GM12878 (cell line): Measurements from ENCODE around the gene MGARP. TPM values are rescaled to one million over a fixed set of nuclear protein-coding genes. Genes with fewer than 3 reads are reported as not detected.

Experiments used
- ATAC-seq: fragments of 200-7000 bp; cut with Tn5 transposase; 3 replicates; pipeline ENCODE4 v1.9.1; 2020; ENCODE audit warnings: mild to moderate bottlenecking, moderate library complexity
- BruUV-seq: library from RNA; stranded (reverse); fragments of 400-500 nt; replicated peaks from 2 replicates; lab custom pipeline; 2021; lab: Mats Ljungman, UMichigan
- CTCF ChIA-PET: fragments of 300-600 bp; sonication (Branson Sonifier 250); formaldehyde crosslinking; extraction: SDS; loops from one replicate; lab custom pipeline; 2021; ENCODE audit warnings: inconsistent platforms; lab: Yijun Ruan, JAX
- POLR2A ChIA-PET: fragments of 350-600 bp; formaldehyde crosslinking; extraction: SDS; loops from one replicate; lab custom pipeline; 2021; ENCODE audit warnings: inconsistent platforms; lab: Charles Lee
- RAD21 ChIA-PET: fragments of 300-600 bp; sonication (Branson Sonifier 250); formaldehyde crosslinking; loops from one replicate; lab custom pipeline; 2023; ENCODE audit warnings: antibody characterized with exemption; ENCODE audit not compliant: unreplicated experiment; lab: Charles Lee
- SMC1A ChIA-PET: fragments of 300-600 bp; sonication (Branson Sonifier 250); formaldehyde crosslinking; loops from one replicate; lab custom pipeline; 2023; ENCODE audit not compliant: unreplicated experiment, uncharacterized antibody; lab: Charles Lee
- DNase-seq: peaks from one replicate; pipeline ENCODE4 v3.0.0-alpha.2; 2011; ENCODE audit warnings: low read depth, low spot score
- FAIRE-seq: peaks from 3 replicates; lab custom pipeline; 2011; peaks lifted over from hg19 to GRCh38; lab: Jason Lieb, UNC
- H2AFZ ChIP-seq: 2 replicates; pipeline ENCODE4 v1.6.0; 2011; ENCODE audit warnings: low read depth, low read length, control low read depth; ENCODE audit not compliant: control insufficient read depth
- H3K27ac ChIP-seq: 2 replicates; pipeline ENCODE4 v1.5.1; 2011; ENCODE audit warnings: control low read depth; ENCODE audit not compliant: control insufficient read depth, insufficient read depth
- H3K27me3 ChIP-seq, 2 experiments: replicated peaks in 1 of 2; 2 replicates each; pipeline versions ENCODE4 v1.6.0 to v1.6.1; 2011; ENCODE audit warnings: low read length in 1 of 2; ENCODE audit not compliant: control insufficient read depth in 2 of 2, insufficient read depth in 2 of 2
- H3K36me3 ChIP-seq, 2 experiments: 2 replicates each; pipeline ENCODE4 v1.5.1; 2011; ENCODE audit warnings: low read length in 1 of 2; ENCODE audit not compliant: control insufficient read depth in 2 of 2, insufficient read depth in 2 of 2
- H3K4me1 ChIP-seq: 2 replicates; pipeline ENCODE4 v1.6.1; 2011; ENCODE audit warnings: mild to moderate bottlenecking, low read length, moderate library complexity, mixed read lengths; ENCODE audit not compliant: control insufficient read depth, insufficient read depth
- H3K4me2 ChIP-seq: 2 replicates; pipeline ENCODE4 v1.6.0; 2011; ENCODE audit warnings: control low read depth; ENCODE audit not compliant: control insufficient read depth, insufficient read depth
- H3K4me3 ChIP-seq: fragments of 200-600 bp; sonication (generic); 2 replicates; pipeline ENCODE4 v1.5.1; 2016
- H3K79me2 ChIP-seq: 2 replicates; pipeline ENCODE4 v1.6.0; 2011; ENCODE audit warnings: low read length; ENCODE audit not compliant: control insufficient read depth, insufficient read depth
- H3K9ac ChIP-seq: 2 replicates; pipeline ENCODE4 v1.8.0; 2011; ENCODE audit warnings: low read length, control low read depth, mixed read lengths; ENCODE audit not compliant: control insufficient read depth, insufficient read depth
- H3K9me3 ChIP-seq: replicated peaks from 3 replicates; pipeline ENCODE4 v1.5.1; 2011; ENCODE audit warnings: mild to moderate bottlenecking, low read length; ENCODE audit not compliant: control insufficient read depth, insufficient read depth
- H4K20me1 ChIP-seq: 2 replicates; pipeline ENCODE4 v1.6.0; 2011; ENCODE audit not compliant: control insufficient read depth, insufficient read depth
- BACH1 ChIP-seq: fragments of 450-650 bp; IDR thresholded peaks from 2 replicates; pipeline ENCODE4 v1.6.1; 2017; ENCODE audit warnings: mild to moderate bottlenecking, borderline replicate concordance
- EED ChIP-seq: sonication (generic); IDR thresholded peaks from 2 replicates; pipeline ENCODE4 v1.6.1; 2016; ENCODE audit warnings: antibody characterized with exemption, low read depth
- EZH2 ChIP-seq: IDR thresholded peaks from 2 replicates; pipeline ENCODE4 v1.6.1; 2012; ENCODE audit warnings: low read depth, mild to moderate bottlenecking, control low read depth, inconsistent platforms, low read length, borderline replicate concordance; ENCODE audit not compliant: control insufficient read depth
- HCFC1 ChIP-seq: fragments of 150-350 bp; IDR thresholded peaks from 2 replicates; pipeline ENCODE4 v1.6.1; 2014; ENCODE audit warnings: low read length
- KLF5 ChIP-seq: fragments of 450-650 bp; IDR thresholded peaks from 2 replicates; pipeline ENCODE4 v1.6.1; 2014; ENCODE audit warnings: mild to moderate bottlenecking; ENCODE audit not compliant: partially characterized antibody
- MXI1 ChIP-seq: fragments of 150-350 bp; IDR thresholded peaks from 2 replicates; pipeline ENCODE4 v1.6.1; 2011; ENCODE audit warnings: low read depth, mild to moderate bottlenecking, inconsistent platforms, low read length, improper control_type of control experiment
- SUPT20H ChIP-seq: IDR thresholded peaks from 2 replicates; pipeline ENCODE4 v1.6.1; 2011; ENCODE audit warnings: low read depth, mild to moderate bottlenecking, low read length, moderate library complexity, borderline replicate concordance; ENCODE audit not compliant: control insufficient read depth
- TAF1 ChIP-seq: IDR thresholded peaks from 2 replicates; pipeline ENCODE4 v1.6.1; 2011; ENCODE audit warnings: mild to moderate bottlenecking, low read depth, low read length, borderline replicate concordance
- ZBED1 ChIP-seq: IDR thresholded peaks from 2 replicates; pipeline ENCODE4 v1.6.1; 2016; ENCODE audit warnings: borderline replicate concordance
- ZSCAN29 ChIP-seq: fragments of 450-650 bp; IDR thresholded peaks from 2 replicates; pipeline ENCODE4 v1.6.1; 2017; ENCODE audit warnings: mild to moderate bottlenecking, moderate library complexity
- WGBS: methylation state at CpG from one replicate; pipeline ENCODE4 v1.1.6; 2016; ENCODE audit warnings: low lambda C conversion rate; ENCODE audit not compliant: insufficient replicate concordance, insufficient coverage; ENCODE audit errors: missing lambda C conversion rate; 5-methylcytosine and 5-hydroxymethylcytosine counted together
- in situ Hi-C: fragments of 300-500 bp; cut with MboI; formaldehyde crosslinking; loops from 9 replicates; pipeline ENCODE4 v1.14.3; 2018; ENCODE audit warnings: mixed read lengths
- intact Hi-C: fragments of 100-400 bp; cut with micrococcal nuclease; formaldehyde crosslinking; loops from one replicate; pipeline ENCODE4 v1.14.2; 2022; ENCODE audit not compliant: unreplicated experiment
- polyA plus RNA-seq, 11 experiments: library from polyadenylated mRNA; depleted of rRNA in 4 of 11; unstranded in 6 of 11; stranded (reverse) in 5 of 11; fragments of >200 nt; fragmentation: Nextera tagmentation in 4 of 11; fragmentation: Illumina TruSeq in 1 of 11; extraction: Ambion mirVana in 4 of 11; extraction: Trizol in 1 of 11; gene quantifications; 1 replicate in 1 of 11; 2 replicates in 10 of 11; pipeline versions ENCODE4 v1.2.1 to v1.2.3, GENCODE V29; 2011 to 2016; ENCODE audit warnings: inconsistent platforms in 2 of 11, missing spikeins in 2 of 11, low read depth in 1 of 11
- total RNA-seq, 4 experiments: library from RNA; depleted of rRNA in 3 of 4; stranded (reverse); fragments of >200 nt in 3 of 4; fragmentation: Illumina TruSeq in 1 of 4; extraction: Trizol in 1 of 4; gene quantifications; 2 replicates each; pipeline versions ENCODE4 v1.2.1 to v1.2.3, GENCODE V29; 2013 to 2021
- TF ChIP-seq, protein P1 (sequence below): fragments of 150-350 bp; IDR thresholded peaks from 2 replicates; pipeline ENCODE4 v1.6.1; 2016; ENCODE audit warnings: low read depth, low read length
- TF ChIP-seq, protein P2 (sequence below): IDR thresholded peaks from 2 replicates; pipeline ENCODE4 v1.6.1; 2011; ENCODE audit warnings: borderline replicate concordance, low read depth, mild to moderate bottlenecking, moderate library complexity, low read length; ENCODE audit not compliant: insufficient read depth, poor library complexity, severe bottlenecking
- TF ChIP-seq, protein P3 (sequence below): fragments of 450-650 bp; IDR thresholded peaks from 2 replicates; pipeline ENCODE4 v1.6.1; 2016; ENCODE audit warnings: mild to moderate bottlenecking, moderate library complexity, borderline replicate concordance

The MGARP gene
- total and polyA plus RNA-seq, 10 of the 15 experiments (the other 5 are each of a cell fraction or from before 2014, with no cell fraction given) = 0.04 to 0.23 (median 0.08) TPM; not detected in 7

DNA sequence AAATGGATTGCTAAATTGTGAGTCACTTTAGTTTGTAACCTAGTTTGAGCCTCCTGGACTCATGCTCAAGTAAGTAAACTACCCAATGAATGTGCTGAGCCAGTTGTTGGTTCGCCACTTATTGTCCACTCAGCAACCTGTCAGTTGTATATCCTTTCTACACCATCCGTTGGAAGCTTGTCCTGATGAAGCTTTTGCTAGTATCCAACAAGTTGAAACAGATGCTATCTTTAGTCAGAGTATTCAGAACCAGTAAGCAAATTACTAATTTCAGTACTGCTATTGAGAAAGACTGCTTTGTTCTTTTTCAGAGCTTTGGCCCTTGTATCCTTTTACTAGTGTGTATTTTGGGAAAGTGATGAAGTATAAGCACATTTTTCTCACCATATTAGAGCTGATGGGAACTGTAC lies 17.0 kb upstream of the MGARP start:
- Histone ChIP-seq H3K9me3 (no peaks in the 10 kb centered on the region), H3K27ac (peak overlapping the region; percentile 35; the same call in 1 of the 2 replicates), H3K27me3 (no peaks in the 10 kb centered on the region), H4K20me1 (no peaks in the 10 kb centered on the region), H2AFZ (no peak overlapping the region), H3K4me2 (peak overlapping the region; percentile 39), H3K4me1 (peaks cover 16% of the 10 kb centered on the region; the same call in 1 of the 2 replicates), H3K4me3 (peak overlapping the region; percentile 12; the same call in 1 of the 2 replicates), H3K36me3 (peaks cover 0 to 4% of the 10 kb centered on the region in 2 experiments; a peak in 1 of 4 replicates), H3K9ac (no peak overlapping the region), H3K79me2 (peaks cover 26% of the 10 kb centered on the region)
- DNase-seq = no peak
- BruUV-seq = no TSS peak
- ChIA-PET SMC1A (interaction anchor here (0.7 to 3.9 kb wide), 33 partner anchors 8 to 279 kb away, joined by 3 to 28 read pairs (median 6); partner anchors contain the start of gene ELF2), CTCF (interaction anchor here (0.8 to 4.1 kb wide), 30 partner anchors 8 to 282 kb away, joined by 3 to 53 read pairs (median 6); partner anchors contain the start of gene NOCT), POLR2A (interaction anchor here (0.9 to 3.1 kb wide), 12 partner anchors 9 to 214 kb away, joined by 4 to 11 read pairs (median 5); partner anchors contain the start of gene ELF2), RAD21 (interaction anchor here (0.5 to 4.2 kb wide), 20 partner anchors 12 to 326 kb away, joined by 3 to 32 read pairs (median 4); partner anchors contain the start of gene ELF2)
- FAIRE-seq = no peak
- intact Hi-C loops (no loop called here), in situ Hi-C loops (loop anchor here (5.0 kb wide), 2 partner anchors 110 to 265 kb away; no protein-coding TSS in a partner anchor)
- 68% methylated on average over 2 of the region's 2 CpGs for WGBS
- no peak for ATAC-seq
- TF ChIP-seq, protein P1, sequence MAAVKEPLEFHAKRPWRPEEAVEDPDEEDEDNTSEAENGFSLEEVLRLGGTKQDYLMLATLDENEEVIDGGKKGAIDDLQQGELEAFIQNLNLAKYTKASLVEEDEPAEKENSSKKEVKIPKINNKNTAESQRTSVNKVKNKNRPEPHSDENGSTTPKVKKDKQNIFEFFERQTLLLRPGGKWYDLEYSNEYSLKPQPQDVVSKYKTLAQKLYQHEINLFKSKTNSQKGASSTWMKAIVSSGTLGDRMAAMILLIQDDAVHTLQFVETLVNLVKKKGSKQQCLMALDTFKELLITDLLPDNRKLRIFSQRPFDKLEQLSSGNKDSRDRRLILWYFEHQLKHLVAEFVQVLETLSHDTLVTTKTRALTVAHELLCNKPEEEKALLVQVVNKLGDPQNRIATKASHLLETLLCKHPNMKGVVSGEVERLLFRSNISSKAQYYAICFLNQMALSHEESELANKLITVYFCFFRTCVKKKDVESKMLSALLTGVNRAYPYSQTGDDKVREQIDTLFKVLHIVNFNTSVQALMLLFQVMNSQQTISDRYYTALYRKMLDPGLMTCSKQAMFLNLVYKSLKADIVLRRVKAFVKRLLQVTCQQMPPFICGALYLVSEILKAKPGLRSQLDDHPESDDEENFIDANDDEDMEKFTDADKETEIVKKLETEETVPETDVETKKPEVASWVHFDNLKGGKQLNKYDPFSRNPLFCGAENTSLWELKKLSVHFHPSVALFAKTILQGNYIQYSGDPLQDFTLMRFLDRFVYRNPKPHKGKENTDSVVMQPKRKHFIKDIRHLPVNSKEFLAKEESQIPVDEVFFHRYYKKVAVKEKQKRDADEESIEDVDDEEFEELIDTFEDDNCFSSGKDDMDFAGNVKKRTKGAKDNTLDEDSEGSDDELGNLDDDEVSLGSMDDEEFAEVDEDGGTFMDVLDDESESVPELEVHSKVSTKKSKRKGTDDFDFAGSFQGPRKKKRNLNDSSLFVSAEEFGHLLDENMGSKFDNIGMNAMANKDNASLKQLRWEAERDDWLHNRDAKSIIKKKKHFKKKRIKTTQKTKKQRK = no peak
- no peak for TF ChIP-seq HCFC1
- TF ChIP-seq, protein P2, sequence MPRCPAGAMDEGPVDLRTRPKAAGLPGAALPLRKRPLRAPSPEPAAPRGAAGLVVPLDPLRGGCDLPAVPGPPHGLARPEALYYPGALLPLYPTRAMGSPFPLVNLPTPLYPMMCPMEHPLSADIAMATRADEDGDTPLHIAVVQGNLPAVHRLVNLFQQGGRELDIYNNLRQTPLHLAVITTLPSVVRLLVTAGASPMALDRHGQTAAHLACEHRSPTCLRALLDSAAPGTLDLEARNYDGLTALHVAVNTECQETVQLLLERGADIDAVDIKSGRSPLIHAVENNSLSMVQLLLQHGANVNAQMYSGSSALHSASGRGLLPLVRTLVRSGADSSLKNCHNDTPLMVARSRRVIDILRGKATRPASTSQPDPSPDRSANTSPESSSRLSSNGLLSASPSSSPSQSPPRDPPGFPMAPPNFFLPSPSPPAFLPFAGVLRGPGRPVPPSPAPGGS = peak; percentile 16
- no peak for TF ChIP-seq BACH1
- TF ChIP-seq EZH2 = no peak
- TF ChIP-seq SUPT20H = no peak
- no peak for TF ChIP-seq TAF1
- TF ChIP-seq ZSCAN29 = no peak
- TF ChIP-seq MXI1 = no peak
- TF ChIP-seq, protein P3, sequence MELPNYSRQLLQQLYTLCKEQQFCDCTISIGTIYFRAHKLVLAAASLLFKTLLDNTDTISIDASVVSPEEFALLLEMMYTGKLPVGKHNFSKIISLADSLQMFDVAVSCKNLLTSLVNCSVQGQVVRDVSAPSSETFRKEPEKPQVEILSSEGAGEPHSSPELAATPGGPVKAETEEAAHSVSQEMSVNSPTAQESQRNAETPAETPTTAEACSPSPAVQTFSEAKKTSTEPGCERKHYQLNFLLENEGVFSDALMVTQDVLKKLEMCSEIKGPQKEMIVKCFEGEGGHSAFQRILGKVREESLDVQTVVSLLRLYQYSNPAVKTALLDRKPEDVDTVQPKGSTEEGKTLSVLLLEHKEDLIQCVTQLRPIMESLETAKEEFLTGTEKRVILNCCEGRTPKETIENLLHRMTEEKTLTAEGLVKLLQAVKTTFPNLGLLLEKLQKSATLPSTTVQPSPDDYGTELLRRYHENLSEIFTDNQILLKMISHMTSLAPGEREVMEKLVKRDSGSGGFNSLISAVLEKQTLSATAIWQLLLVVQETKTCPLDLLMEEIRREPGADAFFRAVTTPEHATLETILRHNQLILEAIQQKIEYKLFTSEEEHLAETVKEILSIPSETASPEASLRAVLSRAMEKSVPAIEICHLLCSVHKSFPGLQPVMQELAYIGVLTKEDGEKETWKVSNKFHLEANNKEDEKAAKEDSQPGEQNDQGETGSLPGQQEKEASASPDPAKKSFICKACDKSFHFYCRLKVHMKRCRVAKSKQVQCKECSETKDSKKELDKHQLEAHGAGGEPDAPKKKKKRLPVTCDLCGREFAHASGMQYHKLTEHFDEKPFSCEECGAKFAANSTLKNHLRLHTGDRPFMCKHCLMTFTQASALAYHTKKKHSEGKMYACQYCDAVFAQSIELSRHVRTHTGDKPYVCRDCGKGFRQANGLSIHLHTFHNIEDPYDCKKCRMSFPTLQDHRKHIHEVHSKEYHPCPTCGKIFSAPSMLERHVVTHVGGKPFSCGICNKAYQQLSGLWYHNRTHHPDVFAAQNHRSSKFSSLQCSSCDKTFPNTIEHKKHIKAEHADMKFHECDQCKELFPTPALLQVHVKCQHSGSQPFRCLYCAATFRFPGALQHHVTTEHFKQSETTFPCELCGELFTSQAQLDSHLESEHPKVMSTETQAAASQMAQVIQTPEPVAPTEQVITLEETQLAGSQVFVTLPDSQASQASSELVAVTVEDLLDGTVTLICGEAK = no peak
- no peak for TF ChIP-seq KLF5
- no peak for TF ChIP-seq ZBED1
- TF ChIP-seq EED = peak; percentile 68; the same call in 1 of the 2 replicates
